ENCODE data around the gene CRNKL1.

DNA sequence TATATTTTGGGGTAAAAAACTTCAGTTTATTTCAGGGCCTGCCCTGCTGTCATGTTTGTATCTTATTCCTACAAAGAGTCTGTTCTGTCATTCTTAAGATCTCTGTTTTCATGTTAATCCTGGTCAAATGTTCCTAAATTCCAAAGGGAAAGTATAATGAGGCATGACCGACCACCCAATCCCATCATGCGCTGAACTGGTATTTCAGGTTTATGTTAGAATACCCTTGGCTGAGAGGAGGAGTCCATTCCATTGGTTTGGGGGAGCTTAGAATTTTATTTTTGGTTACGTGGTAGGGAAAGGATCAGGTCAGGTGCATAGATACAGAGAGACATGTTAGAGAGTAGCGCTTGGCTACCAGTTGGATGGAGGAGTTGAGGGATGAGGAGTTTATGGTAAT lies 25.8 kb upstream of the CRNKL1 start:
- no peak for TF ChIP-seq CTCF (optimal IDR thresholded peaks at IDR 0.05 in 1 of 3, IDR thresholded peaks at IDR 0.05 in 1 of 3, conservative IDR thresholded peaks at IDR 0.05 in 1 of 3; ENCODE audit: extremely low read depth in 1 of 3, insufficient read depth in 2 of 3, low read length in 3 of 3)
- TF ChIP-seq EZH2 (IDR thresholded peaks at IDR 0.05; ENCODE audit: low read length), result no peak

Measured in keratinocyte (primary cell).